Measurements from ENCODE around the gene FRAT1.

Gene FRAT1

DNA sequence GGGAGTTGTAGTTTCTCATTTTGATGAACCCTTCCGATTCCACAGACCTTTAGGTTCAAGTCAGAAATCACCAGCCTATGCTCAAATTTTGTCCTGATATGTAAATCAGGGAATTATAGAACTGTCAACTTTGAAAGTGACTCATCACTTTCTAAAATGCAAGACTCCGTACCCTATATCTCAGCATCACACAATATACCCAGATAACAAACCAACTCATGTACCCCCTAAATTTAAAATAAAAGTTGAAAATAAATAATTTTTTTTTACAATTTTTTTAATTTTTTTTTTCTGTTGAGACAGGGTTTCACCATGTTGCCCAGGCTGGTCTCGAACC lies 26.2 kb upstream of the FRAT1 start:
- TF ChIP-seq ZNF274 (IDR thresholded peaks at IDR 0.05; ENCODE audit: low read depth, low read length) = no peak
- no peak overlapping the region for H3K4me3 ChIP-seq (ENCODE audit: low read length)

- H3K4me3 ChIP-seq (ENCODE audit: low read length) = no peak overlapping the region
- no peak for TF ChIP-seq ZNF274 (IDR thresholded peaks at IDR 0.05; ENCODE audit: low read depth, low read length)
These were observed 21.4 kb upstream of the FRAT1 start for GRCh38 chr10:97297556-97298222.

DNA sequence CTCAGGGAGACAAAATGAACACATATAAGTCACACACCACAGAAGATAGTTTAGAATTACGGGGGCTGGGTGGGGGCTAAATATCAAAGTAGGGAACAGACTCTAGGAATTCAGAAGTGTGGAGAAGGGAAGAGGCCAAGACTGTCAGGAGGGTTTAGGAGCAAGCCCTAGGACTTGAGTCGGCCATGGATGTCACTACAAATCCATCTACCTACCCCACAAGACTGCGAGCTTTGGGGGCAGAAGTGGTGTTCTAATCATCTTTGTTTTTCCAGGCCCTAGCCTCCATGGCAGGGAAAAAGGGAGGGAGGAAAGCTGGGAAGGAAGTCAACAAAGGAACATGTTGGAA lies 20.9 kb upstream of the FRAT1 start:
- no peak overlapping the region for H3K4me3 ChIP-seq (ENCODE audit: low read length)
- no peak for TF ChIP-seq ZNF274 (IDR thresholded peaks at IDR 0.05; ENCODE audit: low read depth, low read length)

DNA sequence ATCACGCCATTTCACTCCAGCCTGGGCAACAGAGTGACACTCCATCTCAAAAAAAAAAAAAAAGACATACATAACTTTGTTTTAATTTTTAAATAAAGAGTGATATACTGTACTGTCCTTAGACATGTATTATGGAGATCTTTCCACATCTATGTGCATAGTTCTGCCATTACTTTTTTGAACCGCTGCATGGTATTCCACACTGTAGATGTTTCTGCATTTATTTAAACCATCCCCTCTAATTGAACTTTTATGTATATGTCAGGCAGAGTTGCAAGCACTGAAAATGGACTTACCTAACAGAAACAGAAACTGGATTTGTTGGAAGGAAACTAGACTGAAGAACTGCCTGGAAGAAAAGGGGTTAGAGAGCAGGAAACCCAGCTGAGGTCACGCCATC lies 18.1 kb upstream of the FRAT1 start:
- H3K4me3 ChIP-seq (ENCODE audit: low read length) = no peak overlapping the region
- TF ChIP-seq ZNF274 (IDR thresholded peaks at IDR 0.05; ENCODE audit: low read depth, low read length) = no peak

GRCh38 chr10:97302088-97302791 lies 16.8 kb upstream of the FRAT1 start:
- no peak for TF ChIP-seq ZNF274 (IDR thresholded peaks at IDR 0.05; ENCODE audit: low read depth, low read length)
- H3K4me3 ChIP-seq (ENCODE audit: low read length) = no peak overlapping the region

- no peak for TF ChIP-seq ZNF274 (IDR thresholded peaks at IDR 0.05; ENCODE audit: low read depth, low read length)
- H3K4me3 ChIP-seq (ENCODE audit: low read length) = no peak overlapping the region
These were observed 11.6 kb upstream of the FRAT1 start for GRCh38 chr10:97307441-97307840.

DNA sequence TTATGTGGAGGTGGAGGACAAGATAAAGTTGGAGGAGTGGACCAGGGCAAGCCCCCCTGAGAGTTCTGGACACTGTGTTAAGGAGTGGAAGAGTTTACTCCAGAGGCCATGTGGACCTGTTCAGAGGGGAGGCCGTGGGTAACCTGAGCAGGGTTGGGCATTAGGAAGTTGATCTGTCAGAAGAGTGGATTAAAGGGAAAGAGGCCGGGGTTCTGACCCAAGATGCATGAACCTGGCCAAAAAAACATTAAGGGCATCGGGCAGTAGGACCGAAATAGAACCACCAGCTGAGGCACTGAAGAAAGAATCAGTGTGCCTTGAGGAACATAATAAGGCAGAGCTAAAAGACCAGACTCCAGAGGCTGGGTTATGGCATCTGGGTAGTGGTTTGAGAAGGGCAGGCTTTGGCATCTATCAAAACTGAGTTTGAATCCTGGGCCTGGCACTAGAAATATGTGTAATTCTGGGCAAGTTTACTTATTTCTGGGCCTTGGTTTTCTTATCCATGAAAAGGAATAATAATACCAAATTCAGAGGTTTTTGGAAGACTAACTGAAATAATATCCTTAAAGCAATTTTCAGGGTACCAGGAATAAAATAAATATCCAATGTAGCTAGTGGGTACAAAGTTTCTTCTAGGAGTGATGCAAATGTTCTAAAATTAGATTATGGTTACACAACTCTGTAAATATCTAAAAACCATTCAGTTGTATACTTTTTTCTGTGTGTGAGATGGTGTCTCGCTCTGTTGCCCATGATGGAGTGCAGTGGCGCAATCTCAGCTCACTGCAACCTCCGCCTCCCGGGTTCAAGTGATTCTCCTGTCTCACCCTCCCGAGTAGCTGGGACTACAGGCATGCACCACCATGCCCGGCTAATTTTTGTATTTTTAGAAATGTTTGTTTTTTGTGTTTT lies 10.9 kb upstream of the FRAT1 start:
- TF ChIP-seq ZNF274 (IDR thresholded peaks at IDR 0.05; ENCODE audit: low read depth, low read length) = no peak
- H3K4me3 ChIP-seq (ENCODE audit: low read length) = no peak overlapping the region

DNA sequence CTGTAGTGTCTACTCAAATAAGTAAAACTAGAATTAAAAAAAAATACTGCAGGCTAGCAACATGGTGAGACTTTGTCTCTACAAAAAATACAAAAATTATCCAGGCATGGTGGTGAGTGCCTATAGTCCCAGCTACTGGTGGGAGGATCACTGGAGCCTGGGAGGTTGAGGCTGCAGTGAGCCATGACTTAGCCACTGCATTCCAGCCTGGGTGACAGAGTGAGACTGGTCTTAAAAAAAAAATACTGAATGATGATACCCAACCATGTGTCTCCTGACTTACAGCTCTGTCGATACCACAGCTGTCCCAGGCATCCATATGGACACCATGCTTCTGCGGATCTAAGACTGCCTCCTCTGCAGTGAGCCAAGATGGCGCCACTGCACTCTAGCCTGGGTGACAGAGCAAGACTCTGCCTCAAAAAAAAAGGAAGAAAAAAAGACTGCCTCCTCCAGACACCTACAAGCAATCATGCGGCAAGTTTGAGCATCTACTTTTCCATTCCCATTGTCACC lies 7.9 kb upstream of the FRAT1 start:
- H3K4me3 ChIP-seq (ENCODE audit: low read length) = no peak overlapping the region
- no peak for TF ChIP-seq ZNF274 (IDR thresholded peaks at IDR 0.05; ENCODE audit: low read depth, low read length)

DNA sequence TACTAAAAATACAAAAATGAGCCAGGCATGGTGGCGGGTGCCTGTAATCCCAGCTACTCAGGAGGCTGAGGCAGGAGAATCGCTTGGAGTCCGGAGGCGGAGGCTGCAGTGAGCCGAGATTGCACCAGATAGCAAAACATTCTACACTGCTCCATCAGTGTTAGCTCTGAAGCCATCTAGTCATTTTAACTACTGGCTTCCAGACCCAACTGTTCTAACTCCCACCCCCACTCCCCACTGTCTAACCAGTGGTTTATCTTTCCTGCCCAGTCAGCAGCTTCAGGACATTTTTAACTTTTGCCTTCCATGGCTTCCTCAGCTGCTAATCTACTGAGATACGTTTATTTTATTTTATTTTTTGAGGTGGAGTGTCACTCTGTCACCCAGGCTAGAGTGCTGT lies 6.2 kb upstream of the FRAT1 start:
- no peak overlapping the region for H3K4me3 ChIP-seq (ENCODE audit: low read length)
- no peak for TF ChIP-seq ZNF274 (IDR thresholded peaks at IDR 0.05; ENCODE audit: low read depth, low read length)

DNA sequence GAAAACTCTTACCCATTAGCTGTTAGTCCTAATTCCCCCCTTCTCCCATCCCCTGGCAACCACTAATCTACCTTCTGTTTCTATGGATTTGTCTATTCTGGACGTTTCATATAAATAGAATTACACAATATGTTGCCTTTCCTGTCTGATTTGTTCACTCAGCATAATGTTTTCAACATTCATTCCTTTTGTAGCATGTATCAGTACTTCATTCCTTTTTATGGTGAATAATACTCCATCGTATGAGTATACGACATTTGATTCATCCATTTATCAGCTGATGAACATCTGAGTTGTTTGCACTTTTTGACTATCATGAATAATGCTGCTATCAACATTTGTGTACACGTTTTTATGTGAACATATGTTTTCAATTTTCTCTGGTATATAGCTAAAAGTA lies 4.4 kb upstream of the FRAT1 start:
- TF ChIP-seq ZNF274 (IDR thresholded peaks at IDR 0.05; ENCODE audit: low read depth, low read length) = no peak
- H3K4me3 ChIP-seq (ENCODE audit: low read length) = no peak overlapping the region

- peak overlapping the region; percentile 65 for H3K4me3 ChIP-seq (ENCODE audit: low read length)
- TF ChIP-seq ZNF274 (IDR thresholded peaks at IDR 0.05; ENCODE audit: low read depth, low read length) = no peak
These were observed 804 bp downstream of the FRAT1 start for GRCh38 chr10:97319671-97320479.

- TF ChIP-seq ZNF274 (IDR thresholded peaks at IDR 0.05; ENCODE audit: low read depth, low read length) = no peak
- peak overlapping the region; percentile 65; the same call in 1 of the 2 replicates for H3K4me3 ChIP-seq (ENCODE audit: low read length)
These were observed 1.5 kb downstream of the FRAT1 start for GRCh38 chr10:97320480-97321031.

DNA sequence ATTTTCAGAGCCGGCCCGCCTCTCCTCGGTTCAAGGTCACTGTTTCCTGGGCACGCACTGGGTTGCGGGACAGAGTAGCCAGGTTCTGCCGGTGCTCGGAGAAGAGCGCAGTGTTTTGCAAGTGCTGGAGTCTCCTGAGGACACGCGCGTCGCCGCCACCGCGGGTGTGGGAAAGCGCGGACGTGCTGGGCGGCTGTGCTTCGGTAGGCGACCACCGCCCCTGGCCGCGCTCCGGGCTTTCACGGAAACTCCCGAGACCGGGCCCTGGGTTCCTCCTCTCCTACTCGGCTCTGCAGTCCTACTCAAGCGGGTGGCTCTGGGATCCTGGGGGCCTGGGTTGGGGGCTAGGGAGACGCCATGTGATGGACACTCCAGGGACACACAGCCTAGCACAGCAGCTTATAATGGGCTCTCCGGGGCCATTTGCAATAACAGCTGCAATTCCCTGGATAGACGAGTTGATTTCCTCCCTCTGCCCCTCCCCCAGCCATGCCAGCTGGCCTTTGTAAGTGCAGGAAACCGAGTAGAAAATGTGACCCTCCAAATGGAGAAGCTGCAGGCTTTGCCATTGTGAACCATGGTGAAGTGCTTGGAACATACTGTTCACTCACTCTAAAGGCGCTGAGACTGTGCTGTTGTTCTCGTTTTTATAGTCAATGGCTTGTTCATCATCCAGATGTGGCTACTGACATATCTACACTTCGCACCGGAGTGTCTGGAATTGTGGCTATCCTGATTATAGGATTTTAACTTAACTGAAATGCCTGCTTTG lies 2.1 kb downstream of the FRAT1 start:
- H3K4me3 ChIP-seq (ENCODE audit: low read length) = no peak overlapping the region; the same call in 1 of the 2 replicates
- TF ChIP-seq ZNF274 (IDR thresholded peaks at IDR 0.05; ENCODE audit: low read depth, low read length) = no peak
